Measurements from ENCODE around the gene PHGDH. TPM values are rescaled to one million over a fixed set of nuclear protein-coding genes. Genes with fewer than 3 reads are reported as not detected.

PHGDH gene
- total RNA-seq, 1 experiment from 2014 or later: 82.0 TPM

- Histone ChIP-seq H3K4me1 (ENCODE audit: control insufficient read depth, insufficient read depth, low read length) (no peaks in the 10 kb centered on the region), H3K36me3 (ENCODE audit: control insufficient read depth, insufficient read depth, low read length) (no peaks in the 10 kb centered on the region), H3K9me3 (ENCODE audit: control insufficient read depth, insufficient read depth, low read depth, low read length) (no peaks in the 10 kb centered on the region), H3K4me3 (ENCODE audit: low read depth in 2 of 2, low read length in 2 of 2) (no peak overlapping the region), H3K27me3 (ENCODE audit: control insufficient read depth, insufficient read depth, low read length) (peaks cover 7% of the 10 kb centered on the region; the same call in 1 of the 2 replicates), H3K27ac (ENCODE audit: low read length) (no peak overlapping the region)
- in situ Hi-C loops (cut with HindIII; ENCODE audit: low pct_unique_long_range_greater_than_20kb, low sequenced_read_pairs): no loop called here
- DNase-seq (ENCODE audit: low read depth, low spot score) (no peak), ATAC-seq (no peak)
- intact Hi-C loops (cut with micrococcal nuclease; ENCODE audit: unreplicated experiment): loop anchor here (2.0 kb wide), 1 partner anchor 21 kb away; no protein-coding TSS in a partner anchor
- CTCF ChIA-PET: no interaction called here
- POLR2A ChIA-PET: no interaction called here
- TF ChIP-seq TCF7L2 (IDR thresholded peaks at IDR 0.05; ENCODE audit: low read depth, low read length) (no peak), REST (IDR thresholded peaks at IDR 0.05; ENCODE audit: insufficient read depth in 1 of 2, low read depth in 2 of 2, low read length in 1 of 2) (no peak), SIN3A (IDR thresholded peaks at IDR 0.05; ENCODE audit: borderline replicate concordance, insufficient read depth, low read depth, low read length) (no peak), POLR2AphosphoS5 (IDR thresholded peaks at IDR 0.05; ENCODE audit: low read depth, low read length) (no peak), CTCF (IDR thresholded peaks at IDR 0.05) (no peak)
- BruUV-seq (replicated peaks): no TSS peak
Observed at GRCh38 chr1:119791377-119791776, 79.6 kb downstream of the PHGDH start.

Other genes with a start within 250 kb of the PHGDH start
- not detected for gene HSD3B1, start 204.7 kb upstream of the PHGDH start, total RNA-seq (2021; ENCODE audit: unreplicated experiment)
- 7.1 TPM for gene ZNF697, start 63.7 kb upstream of the PHGDH start, total RNA-seq (2021; ENCODE audit: unreplicated experiment)
- gene HMGCS2, start 57.0 kb downstream of the PHGDH start, total RNA-seq (2021; ENCODE audit: unreplicated experiment): 0.33 TPM
- gene REG4, start 99.5 kb downstream of the PHGDH start, total RNA-seq (2021; ENCODE audit: unreplicated experiment): not detected
- gene ADAM30, start 184.6 kb downstream of the PHGDH start, total RNA-seq (2021; ENCODE audit: unreplicated experiment): not detected